Activated gamma-delta T cell treated with anti-CD3 and anti-CD28 coated beads, Interleukin-2, amount 50 U/mL, for 16 hours (primary cell): ENCODE data around the gene ZNF583.

Source experiments
- DNase-seq: peaks from one replicate; pipeline ENCODE4 v3.0.0-alpha.2; 2020; ENCODE audit warnings: low read depth

Gene ZNF583

DNA sequence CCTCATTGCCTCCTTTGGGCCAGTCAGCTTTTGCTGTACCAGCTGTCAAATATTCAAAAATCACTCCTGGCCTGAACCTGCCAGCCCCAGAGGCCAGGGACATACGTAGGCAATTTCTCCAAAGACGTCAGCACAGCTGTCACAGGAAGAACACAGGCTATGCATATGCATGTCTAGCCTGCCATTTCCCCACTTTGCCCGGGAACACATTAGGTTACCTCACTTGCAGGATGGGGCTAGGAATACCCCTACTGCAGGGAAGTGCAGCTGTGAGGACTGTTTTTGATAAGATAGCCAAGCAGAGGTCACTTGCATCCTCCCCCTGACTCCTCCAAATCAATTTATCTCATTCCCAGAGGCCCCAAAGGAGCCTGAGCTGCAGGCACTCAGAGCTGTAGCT is 70.2 kb downstream of the ZNF583 start:
- no peak for DNase-seq

- DNase-seq, result no peak
Measured at GRCh38 chr19:56476093-56476492, 72.0 kb downstream of the ZNF583 start.
